ENCODE measurements around the gene MYH6. TPM values are rescaled to one million over a fixed set of nuclear protein-coding genes. Genes with fewer than 3 reads are reported as not detected.

The MYH6 gene
- total and polyA plus RNA-seq, 2 of the 13 experiments (the other 11 are each of a cell fraction or from before 2014, with no cell fraction given), result 0.01 TPM; not detected in 1

- TF ChIP-seq ATF2 (CRISPR knock-in tag; IDR thresholded peaks at IDR 0.05) (peak; percentile 78), ZSCAN29 (CRISPR knock-in tag; conservative IDR thresholded peaks at IDR 0.05) (no peak), SIX1 (CRISPR knock-in tag; IDR thresholded peaks at IDR 0.05; ENCODE audit: borderline replicate concordance) (no peak), MBD4 (IDR thresholded peaks at IDR 0.05; ENCODE audit: borderline replicate concordance, low read length) (no peak), ZNF446 (CRISPR knock-in tag; IDR thresholded peaks at IDR 0.05) (0 out of 2 replicates have a peak, but pooled peaks have one; percentile 53), PPARG (CRISPR knock-in tag; conservative IDR thresholded peaks at IDR 0.05) (no peak), HOXD1 (CRISPR knock-in tag; IDR thresholded peaks at IDR 0.05) (peak; percentile 27; the same call in 1 of the 2 replicates), NFKB2 (CRISPR knock-in tag; IDR thresholded peaks at IDR 0.05; ENCODE audit: borderline replicate concordance) (0 out of 2 replicates have a peak, but pooled peaks have one; percentile 39), FOXO4 (CRISPR knock-in tag; conservative IDR thresholded peaks at IDR 0.05) (no peak), RBM39 (IDR thresholded peaks at IDR 0.05; ENCODE audit: low read depth, low read length, poor library complexity, severe bottlenecking) (peak; percentile 50), SMC3 (IDR thresholded peaks at IDR 0.05; ENCODE audit: low read length) (no peak; the same call in 1 of the 2 replicates), HES4 (CRISPR knock-in tag; IDR thresholded peaks at IDR 0.05; ENCODE audit: borderline replicate concordance) (peak; percentile 78; the same call in 1 of the 2 replicates), MED1 (CRISPR knock-in tag; IDR thresholded peaks at IDR 0.05) (peak; percentile 59; the same call in 1 of the 2 replicates), RORA (CRISPR knock-in tag; IDR thresholded peaks at IDR 0.05) (no peak), HOMEZ (CRISPR knock-in tag; IDR thresholded peaks at IDR 0.05; ENCODE audit: low read depth) (no peak), ZBTB49 (CRISPR knock-in tag; IDR thresholded peaks at IDR 0.05; ENCODE audit: borderline replicate concordance) (no peak), HNRNPK (IDR thresholded peaks at IDR 0.05; ENCODE audit: low read depth, low read length, poor library complexity, severe bottlenecking) (no peak), KLF9 (CRISPR knock-in tag; IDR thresholded peaks at IDR 0.05; ENCODE audit: low read depth) (no peak)
- TF ChIP-seq, protein P1, sequence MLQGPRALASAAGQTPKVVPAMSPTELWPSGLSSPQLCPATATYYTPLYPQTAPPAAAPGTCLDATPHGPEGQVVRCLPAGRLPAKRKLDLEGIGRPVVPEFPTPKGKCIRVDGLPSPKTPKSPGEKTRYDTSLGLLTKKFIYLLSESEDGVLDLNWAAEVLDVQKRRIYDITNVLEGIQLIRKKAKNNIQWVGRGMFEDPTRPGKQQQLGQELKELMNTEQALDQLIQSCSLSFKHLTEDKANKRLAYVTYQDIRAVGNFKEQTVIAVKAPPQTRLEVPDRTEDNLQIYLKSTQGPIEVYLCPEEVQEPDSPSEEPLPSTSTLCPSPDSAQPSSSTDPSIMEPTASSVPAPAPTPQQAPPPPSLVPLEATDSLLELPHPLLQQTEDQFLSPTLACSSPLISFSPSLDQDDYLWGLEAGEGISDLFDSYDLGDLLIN (CRISPR knock-in tag; IDR thresholded peaks at IDR 0.05; ENCODE audit: borderline replicate concordance), result no peak
- TF ChIP-seq, protein P2, sequence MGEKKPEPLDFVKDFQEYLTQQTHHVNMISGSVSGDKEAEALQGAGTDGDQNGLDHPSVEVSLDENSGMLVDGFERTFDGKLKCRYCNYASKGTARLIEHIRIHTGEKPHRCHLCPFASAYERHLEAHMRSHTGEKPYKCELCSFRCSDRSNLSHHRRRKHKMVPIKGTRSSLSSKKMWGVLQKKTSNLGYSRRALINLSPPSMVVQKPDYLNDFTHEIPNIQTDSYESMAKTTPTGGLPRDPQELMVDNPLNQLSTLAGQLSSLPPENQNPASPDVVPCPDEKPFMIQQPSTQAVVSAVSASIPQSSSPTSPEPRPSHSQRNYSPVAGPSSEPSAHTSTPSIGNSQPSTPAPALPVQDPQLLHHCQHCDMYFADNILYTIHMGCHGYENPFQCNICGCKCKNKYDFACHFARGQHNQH (CRISPR knock-in tag; IDR thresholded peaks at IDR 0.05), result no peak
Measured at GRCh38 chr14:23435543-23436326, 27.7 kb upstream of the MYH6 start, which contains the start of gene MYH7 (continued).
